HFFc6 (cell line): Measurements from ENCODE around the gene KRT13. TPM values are rescaled to one million over a fixed set of nuclear protein-coding genes. Genes with fewer than 3 reads are reported as not detected.

Experiments used
- DNase-seq: peaks from one replicate; pipeline ENCODE4 v3.0.0-alpha.2; 2018
- H3K27ac Mint-ChIP-seq: 2 replicates; pipeline ENCODE4 v1.8.0; 2020; ENCODE audit warnings: mild to moderate bottlenecking, mixed read lengths
- H3K27me3 Mint-ChIP-seq: 2 replicates; pipeline ENCODE4 v1.8.0; 2021; ENCODE audit warnings: mild to moderate bottlenecking, moderate library complexity, mixed read lengths; ENCODE audit not compliant: insufficient read depth
- H3K36me3 Mint-ChIP-seq: 2 replicates; pipeline ENCODE4 v1.8.0; 2021; ENCODE audit warnings: low read depth, mixed read lengths
- H3K4me1 Mint-ChIP-seq: 2 replicates; pipeline ENCODE4 v1.8.0; 2020; ENCODE audit warnings: low read depth, mixed read lengths
- H3K4me3 Mint-ChIP-seq: 2 replicates; pipeline ENCODE4 v1.8.0; 2020; ENCODE audit warnings: mild to moderate bottlenecking, moderate library complexity, mixed read lengths
- H3K9me3 Mint-ChIP-seq: 2 replicates; pipeline ENCODE4 v1.8.0; 2020; ENCODE audit warnings: mild to moderate bottlenecking, mixed read lengths
- total RNA-seq, 6 experiments: library from RNA; stranded (reverse); fragmentation: NEBNext Ultra II Directional; extraction: Animal tissue kit (Norgen Biotek cat#: 25700); gene quantifications; 2 replicates in 1 of 6; 3 replicates in 5 of 6; pipeline ENCODE4 v1.2.3, GENCODE V29; 2021
- TF ChIP-seq, protein P1 (sequence below): fragments of 200-600 bp; sonication (generic); IDR thresholded peaks from 2 replicates; pipeline ENCODE4 v1.5.0; 2021; ENCODE audit warnings: antibody characterized with exemption, mild to moderate bottlenecking

Gene KRT13
- total RNA-seq, 6 experiments from 2014 or later: not detected

DNA sequence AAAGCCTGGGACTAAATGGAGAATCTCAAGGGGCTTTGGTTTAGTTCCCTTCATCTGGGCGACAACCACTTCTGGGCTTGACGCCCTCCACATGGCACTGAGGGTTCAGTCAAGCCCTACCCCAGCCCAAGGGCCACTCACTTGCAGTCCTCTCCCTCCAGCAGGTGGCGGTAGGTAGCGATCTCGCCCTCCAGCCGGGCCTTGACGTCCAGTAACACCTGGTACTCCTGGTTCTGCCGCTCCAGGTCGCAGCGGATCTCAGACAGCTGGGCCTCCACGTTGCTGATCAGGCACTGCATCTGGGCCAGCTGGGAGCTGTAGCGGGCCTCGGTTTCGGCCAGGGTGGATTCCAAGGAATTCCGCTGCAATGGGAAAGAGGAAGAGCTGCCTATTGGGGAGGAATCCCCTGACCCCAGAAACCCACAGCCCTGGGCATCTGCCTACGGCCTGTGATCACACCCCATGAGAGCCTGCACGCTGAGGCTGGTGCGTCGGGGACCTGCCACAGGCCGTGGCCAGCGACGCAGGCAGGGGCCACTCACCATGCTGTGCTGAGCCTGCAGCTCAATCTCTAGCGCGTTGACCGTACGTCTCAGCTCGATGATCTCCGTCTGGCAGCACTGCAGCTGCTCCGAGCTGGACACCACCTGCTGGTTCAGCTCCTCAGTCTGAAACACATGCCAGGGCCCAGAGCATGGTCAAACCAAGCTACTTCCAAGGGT is 18.4 kb downstream of the KRT13 start:
- no peak overlapping the region for H3K4me3 Mint-ChIP-seq
- no peak for DNase-seq
- H3K36me3 Mint-ChIP-seq: no peaks in the 10 kb centered on the region
- peaks cover 6% of the 10 kb centered on the region for H3K27me3 Mint-ChIP-seq
- peaks cover 24% of the 10 kb centered on the region for H3K4me1 Mint-ChIP-seq
- no peak overlapping the region for H3K27ac Mint-ChIP-seq
- TF ChIP-seq, protein P1, sequence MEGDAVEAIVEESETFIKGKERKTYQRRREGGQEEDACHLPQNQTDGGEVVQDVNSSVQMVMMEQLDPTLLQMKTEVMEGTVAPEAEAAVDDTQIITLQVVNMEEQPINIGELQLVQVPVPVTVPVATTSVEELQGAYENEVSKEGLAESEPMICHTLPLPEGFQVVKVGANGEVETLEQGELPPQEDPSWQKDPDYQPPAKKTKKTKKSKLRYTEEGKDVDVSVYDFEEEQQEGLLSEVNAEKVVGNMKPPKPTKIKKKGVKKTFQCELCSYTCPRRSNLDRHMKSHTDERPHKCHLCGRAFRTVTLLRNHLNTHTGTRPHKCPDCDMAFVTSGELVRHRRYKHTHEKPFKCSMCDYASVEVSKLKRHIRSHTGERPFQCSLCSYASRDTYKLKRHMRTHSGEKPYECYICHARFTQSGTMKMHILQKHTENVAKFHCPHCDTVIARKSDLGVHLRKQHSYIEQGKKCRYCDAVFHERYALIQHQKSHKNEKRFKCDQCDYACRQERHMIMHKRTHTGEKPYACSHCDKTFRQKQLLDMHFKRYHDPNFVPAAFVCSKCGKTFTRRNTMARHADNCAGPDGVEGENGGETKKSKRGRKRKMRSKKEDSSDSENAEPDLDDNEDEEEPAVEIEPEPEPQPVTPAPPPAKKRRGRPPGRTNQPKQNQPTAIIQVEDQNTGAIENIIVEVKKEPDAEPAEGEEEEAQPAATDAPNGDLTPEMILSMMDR: peak; percentile 63
- no peaks in the 10 kb centered on the region for H3K9me3 Mint-ChIP-seq

- no peaks in the 10 kb centered on the region for H3K36me3 Mint-ChIP-seq
- no peak overlapping the region for H3K27ac Mint-ChIP-seq
- no peak overlapping the region for H3K4me3 Mint-ChIP-seq
- H3K27me3 Mint-ChIP-seq: peaks cover 6% of the 10 kb centered on the region
- TF ChIP-seq, protein P1: no peak
- no peak for DNase-seq
- peaks cover 24% of the 10 kb centered on the region for H3K4me1 Mint-ChIP-seq
- H3K9me3 Mint-ChIP-seq: no peaks in the 10 kb centered on the region
Observed at GRCh38 chr17:41486316-41486715, 19.1 kb downstream of the KRT13 start.

GRCh38 chr17:41484920-41485904 is 20.2 kb downstream of the KRT13 start:
- Mint-ChIP-seq H3K4me3 (no peak overlapping the region), H3K36me3 (no peaks in the 10 kb centered on the region), H3K4me1 (peaks cover 17% of the 10 kb centered on the region), H3K27ac (no peak overlapping the region), H3K9me3 (no peaks in the 10 kb centered on the region), H3K27me3 (peaks cover 8% of the 10 kb centered on the region)
- TF ChIP-seq, protein P1: no peak
- no peak for DNase-seq

DNA sequence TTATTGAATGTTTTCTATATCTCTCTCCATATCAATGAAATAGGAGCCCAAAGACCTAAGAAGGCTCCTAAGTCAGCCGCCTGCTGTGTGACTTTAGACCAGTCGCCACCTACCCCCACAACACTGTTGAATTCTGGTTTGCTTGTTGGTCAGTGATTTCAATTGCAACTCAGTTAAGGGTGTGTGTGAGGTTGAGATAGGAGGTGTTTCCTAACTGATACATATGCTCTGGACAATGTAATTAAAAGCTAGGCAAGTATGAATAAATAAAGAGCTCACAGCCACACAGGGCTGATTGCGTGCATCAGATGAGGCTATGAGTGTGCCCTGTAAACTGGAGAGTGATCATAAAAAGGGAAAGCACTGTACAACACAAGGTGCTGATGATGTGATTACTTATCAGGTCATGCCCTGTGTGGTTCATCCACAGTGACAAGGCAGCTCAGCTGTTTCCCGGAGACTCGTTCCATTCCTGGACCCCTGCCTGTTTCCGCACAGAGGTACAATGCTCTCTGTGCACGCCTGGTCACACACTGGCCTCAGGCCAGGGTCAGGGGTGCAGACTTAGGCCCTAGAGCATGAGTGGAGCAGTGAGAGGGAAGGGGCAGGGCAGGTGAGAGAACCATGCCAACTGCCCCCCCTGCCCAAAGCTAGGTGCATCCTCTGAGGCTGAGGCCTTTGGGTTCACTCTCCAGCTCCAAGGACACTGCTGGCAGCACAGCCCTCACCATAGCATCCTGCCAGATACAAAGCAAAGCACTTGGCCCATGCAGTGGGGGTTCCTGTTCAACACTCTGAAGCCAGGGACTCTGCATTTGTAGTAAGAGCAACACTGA is 21.2 kb downstream of the KRT13 start:
- TF ChIP-seq, protein P1: no peak
- Mint-ChIP-seq H3K9me3 (no peaks in the 10 kb centered on the region), H3K27me3 (peaks cover 5% of the 10 kb centered on the region), H3K27ac (no peak overlapping the region), H3K36me3 (no peaks in the 10 kb centered on the region), H3K4me1 (peaks cover 15% of the 10 kb centered on the region), H3K4me3 (no peak overlapping the region)
- no peak for DNase-seq

DNA sequence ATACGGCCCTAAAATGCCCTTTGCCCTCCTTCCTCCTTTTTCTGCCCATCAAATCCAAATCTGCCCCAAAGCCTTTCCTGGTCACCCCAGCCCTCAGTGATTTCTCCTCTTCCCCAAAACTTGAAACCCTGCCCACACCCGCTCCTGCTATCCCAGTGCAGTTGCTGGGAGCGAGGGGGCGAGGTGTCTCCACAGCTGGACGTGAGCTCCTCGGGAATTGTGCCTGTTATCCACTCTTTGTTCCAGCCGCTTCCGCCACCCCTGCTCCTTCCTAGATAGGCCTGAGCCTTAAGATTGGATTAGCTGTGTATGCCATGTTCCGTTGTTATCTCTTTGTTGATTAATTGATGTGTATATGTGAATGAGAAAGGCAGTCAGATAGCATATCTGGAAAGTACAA is 21.9 kb downstream of the KRT13 start:
- H3K36me3 Mint-ChIP-seq: no peaks in the 10 kb centered on the region

More for the DNA sequence above, 21.9 kb downstream of the KRT13 start:
- H3K9me3 Mint-ChIP-seq: no peaks in the 10 kb centered on the region
- DNase-seq: no peak
- H3K4me1 Mint-ChIP-seq: peaks cover 15% of the 10 kb centered on the region
- H3K4me3 Mint-ChIP-seq: no peak overlapping the region
- peaks cover 5% of the 10 kb centered on the region for H3K27me3 Mint-ChIP-seq
- TF ChIP-seq, protein P1: no peak
- H3K27ac Mint-ChIP-seq: no peak overlapping the region
